ENCODE results near the gene DUOX2.
"Not testable (repeated sequence)": the region's sequence is repeated elsewhere in the genome, so short reads cannot be mapped to it uniquely, and the experiment has no call there.

Gene DUOX2

GRCh38 chr15:45077391-45077790 is 36.6 kb downstream of the DUOX2 start:
- not testable (repeated sequence) for DNase-seq

GRCh38 chr15:45075440-45076320 is 38.3 kb downstream of the DUOX2 start:
- DNase-seq = not testable (repeated sequence)

GRCh38 chr15:45073602-45074001 is 40.4 kb downstream of the DUOX2 start:
- DNase-seq = not testable (repeated sequence)

GRCh38 chr15:45069942-45070360 is 44.0 kb downstream of the DUOX2 start:
- DNase-seq = not testable (repeated sequence)

- no peak for DNase-seq
These were observed 49.6 kb downstream of the DUOX2 start for GRCh38 chr15:45064386-45064785.

- not testable (repeated sequence) for DNase-seq
These were observed 51.7 kb downstream of the DUOX2 start for GRCh38 chr15:45062301-45062700.

GRCh38 chr15:45058690-45059675 is 55.0 kb downstream of the DUOX2 start:
- not testable (repeated sequence) for DNase-seq

GRCh38 chr15:45052676-45053075 is 61.3 kb downstream of the DUOX2 start:
- DNase-seq = not testable (repeated sequence)

- DNase-seq = no peak
These were observed 63.4 kb downstream of the DUOX2 start for GRCh38 chr15:45050587-45050986.

- peak in 4 of 56 donors; percentile 6 to 41 (median 8) for DNase-seq
These were observed 65.0 kb downstream of the DUOX2 start for GRCh38 chr15:45048794-45049631.

- not testable (repeated sequence) for DNase-seq
These were observed 65.6 kb downstream of the DUOX2 start for GRCh38 chr15:45048449-45048793.

GRCh38 chr15:45044270-45044669 is 69.7 kb downstream of the DUOX2 start:
- DNase-seq = not testable (repeated sequence)

- not testable (repeated sequence) for DNase-seq
These were observed 71.1 kb downstream of the DUOX2 start for GRCh38 chr15:45042859-45043258.
